Raji (cell line): ENCODE measurements around the gene CCDC183.

Experiments
- POLR2A ChIP-seq: IDR thresholded peaks from 2 replicates; pipeline ENCODE4 v1.6.1; 2011; ENCODE audit warnings: low read depth, low read length, control low read depth; ENCODE audit not compliant: insufficient read depth

The CCDC183 gene

DNA sequence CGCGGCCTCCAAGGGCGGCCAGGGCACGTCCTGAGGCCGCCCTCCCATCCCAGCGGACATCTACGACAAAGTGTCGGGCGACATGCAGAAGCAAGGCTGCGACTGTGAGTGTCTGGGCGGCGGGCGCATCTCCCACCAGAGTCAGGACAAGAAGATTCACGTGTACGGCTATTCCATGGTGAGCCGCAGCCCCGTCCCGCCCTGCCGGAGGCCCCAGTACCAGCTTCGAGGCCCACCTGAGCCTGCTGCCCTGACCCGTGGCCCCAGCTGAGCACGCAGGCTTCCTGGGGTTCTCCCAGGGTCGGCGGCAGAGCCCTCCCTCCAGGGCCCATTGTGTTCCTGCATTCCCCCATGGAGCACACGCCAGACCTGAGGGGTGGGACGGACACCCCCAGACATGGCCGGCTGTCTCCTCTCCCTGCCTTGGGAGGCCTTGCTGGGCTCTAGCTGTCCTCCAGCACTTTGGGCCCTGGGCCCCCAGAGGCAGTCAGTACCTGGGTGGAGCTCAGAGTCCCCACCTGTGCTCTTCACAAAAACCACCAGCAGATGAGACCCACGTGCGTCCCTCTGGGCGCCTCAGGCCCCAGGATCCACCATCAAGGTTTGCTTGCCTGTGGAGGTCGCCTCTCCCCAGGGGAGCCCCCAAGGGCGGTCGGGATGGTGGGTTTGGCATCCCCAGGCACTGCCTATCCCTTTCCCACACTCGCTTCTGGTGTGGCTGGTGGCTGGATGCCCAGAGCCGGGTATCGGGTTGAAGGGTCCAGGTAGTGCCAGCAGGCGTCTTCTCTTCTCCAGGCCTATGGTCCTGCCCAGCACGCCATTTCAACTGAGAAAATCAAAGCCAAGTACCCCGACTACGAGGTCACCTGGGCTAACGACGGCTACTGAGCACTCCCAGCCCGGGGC is 54.1 kb downstream of the CCDC183 start:
- TF ChIP-seq POLR2A = no peak

DNA sequence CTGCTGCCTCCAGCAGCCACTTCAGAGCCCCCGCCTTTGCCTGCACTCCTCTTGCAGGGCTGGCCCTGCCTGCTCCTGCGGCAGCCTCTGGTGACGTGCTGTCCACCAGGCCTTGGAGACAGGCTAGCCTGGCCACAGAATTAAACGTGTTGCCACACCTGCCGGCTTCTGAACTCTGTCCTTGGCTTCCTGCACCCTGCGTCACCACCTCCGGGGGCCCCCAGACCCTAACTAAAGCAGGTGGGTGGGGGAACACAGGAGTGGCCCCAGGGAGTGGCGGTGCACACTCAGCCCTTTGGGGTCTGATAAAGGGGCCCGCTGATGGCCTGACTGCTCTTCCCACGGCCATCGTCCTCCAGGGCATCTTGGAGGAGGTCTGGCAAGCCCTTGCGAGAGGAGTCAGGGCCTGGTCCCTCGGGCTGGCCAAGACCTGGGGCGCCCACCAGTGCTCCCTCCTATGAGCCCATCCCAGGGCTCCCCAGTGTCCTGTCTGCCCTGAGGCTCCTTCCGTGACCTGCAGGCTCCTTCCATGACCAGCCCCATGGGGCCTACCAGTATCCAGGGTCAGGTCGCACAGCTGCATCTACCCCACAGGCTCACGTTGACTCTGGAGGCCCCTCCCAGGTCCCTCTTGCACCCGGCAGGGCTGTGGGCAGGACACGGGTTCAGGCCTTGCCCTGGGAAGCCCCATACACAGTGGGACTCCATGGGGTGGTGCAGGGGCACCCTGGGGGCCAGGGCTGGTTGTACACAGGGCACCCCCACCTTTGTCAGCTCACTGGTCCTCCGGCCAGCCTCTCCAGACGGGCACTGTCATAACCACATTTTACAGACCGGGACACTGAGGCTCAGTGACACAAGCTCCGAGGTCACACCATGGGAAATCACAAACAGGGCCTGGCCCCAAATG is 55.0 kb downstream of the CCDC183 start:
- no peak for TF ChIP-seq POLR2A

DNA sequence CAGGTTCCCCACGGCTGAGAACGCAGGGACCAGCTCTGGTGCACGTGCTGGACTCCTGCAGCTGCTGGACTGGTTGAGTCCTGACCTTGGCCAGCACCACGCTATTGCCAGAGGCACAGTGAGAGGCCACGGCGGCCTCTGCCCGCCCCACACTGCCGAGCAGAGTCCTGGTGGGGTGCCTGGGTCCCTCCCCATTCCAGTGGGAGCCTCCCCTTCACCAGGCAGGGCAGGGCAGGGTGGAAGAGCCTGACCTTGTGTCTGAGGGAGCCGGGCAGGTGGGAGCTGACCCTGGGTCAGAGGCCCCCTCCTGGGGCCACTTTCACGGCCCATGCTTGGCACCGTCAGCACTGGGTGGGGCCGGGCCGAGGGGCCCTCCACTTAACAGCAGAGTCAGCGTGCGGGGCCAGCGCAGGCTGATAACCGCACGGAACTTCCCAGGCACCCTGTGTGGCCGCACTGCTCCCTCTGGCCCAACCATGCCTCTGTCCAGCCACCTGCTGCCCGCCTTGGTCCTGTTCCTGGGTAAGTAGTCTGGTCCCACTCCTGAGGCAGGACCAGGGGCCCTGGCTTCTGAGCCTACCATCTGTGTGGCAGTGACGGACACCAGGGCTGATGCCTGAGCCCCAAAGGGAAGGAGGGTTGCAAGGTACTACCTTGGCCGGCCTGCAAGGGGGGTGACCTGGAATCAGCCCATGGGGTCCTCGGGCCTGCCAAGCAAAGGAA is 56.0 kb downstream of the CCDC183 start, which contains the start of gene MAMDC4:
Gene MAMDC4, plus strand, starts transcription at position 406 of the 723 bp plus-strand sequence. Its CDS starts 71 bp downstream, at position 477.
- no peak for TF ChIP-seq POLR2A

DNA sequence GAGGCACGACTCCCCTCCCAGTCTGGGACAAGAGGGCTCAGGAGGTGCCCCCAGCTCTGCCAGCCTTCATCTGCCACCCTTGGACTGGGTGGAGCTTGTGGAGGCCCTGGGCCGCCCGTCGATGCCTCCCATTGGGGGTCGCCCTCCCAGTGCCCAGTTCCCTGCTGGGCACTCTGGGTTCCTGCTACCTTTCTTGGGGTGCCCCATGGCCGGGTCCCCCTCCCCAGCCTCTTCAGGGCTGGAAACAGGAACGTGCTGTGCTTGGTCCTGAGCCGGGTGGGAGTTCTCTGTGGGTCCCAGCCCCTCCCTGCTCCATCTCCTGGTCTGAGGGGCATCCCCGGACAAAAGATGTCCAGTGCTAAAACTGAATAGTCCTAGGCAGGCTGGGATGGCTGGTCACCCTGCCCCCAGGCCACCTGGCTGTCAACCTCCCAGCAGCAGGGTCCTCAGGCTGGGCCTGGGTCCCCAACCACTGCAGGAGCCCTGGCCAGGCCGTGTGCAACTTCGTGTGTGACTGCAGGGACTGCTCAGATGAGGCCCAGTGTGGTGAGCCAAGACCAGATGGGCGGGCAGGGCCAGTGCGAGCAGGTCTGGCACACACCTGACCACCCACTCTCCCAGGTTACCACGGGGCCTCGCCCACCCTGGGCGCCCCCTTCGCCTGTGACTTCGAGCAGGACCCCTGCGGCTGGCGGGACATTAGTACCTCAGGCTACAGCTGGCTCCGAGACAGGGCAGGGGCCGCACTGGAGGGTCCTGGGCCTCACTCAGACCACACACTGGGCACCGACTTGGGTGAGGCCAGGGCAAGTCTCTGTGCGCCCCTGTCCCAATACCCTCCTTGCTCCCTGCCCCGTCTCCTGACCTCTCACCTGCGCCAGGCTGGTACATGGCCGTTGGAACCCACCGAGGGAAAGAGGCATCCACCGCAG is 56.8 kb downstream of the CCDC183 start:
- TF ChIP-seq POLR2A = no peak

DNA sequence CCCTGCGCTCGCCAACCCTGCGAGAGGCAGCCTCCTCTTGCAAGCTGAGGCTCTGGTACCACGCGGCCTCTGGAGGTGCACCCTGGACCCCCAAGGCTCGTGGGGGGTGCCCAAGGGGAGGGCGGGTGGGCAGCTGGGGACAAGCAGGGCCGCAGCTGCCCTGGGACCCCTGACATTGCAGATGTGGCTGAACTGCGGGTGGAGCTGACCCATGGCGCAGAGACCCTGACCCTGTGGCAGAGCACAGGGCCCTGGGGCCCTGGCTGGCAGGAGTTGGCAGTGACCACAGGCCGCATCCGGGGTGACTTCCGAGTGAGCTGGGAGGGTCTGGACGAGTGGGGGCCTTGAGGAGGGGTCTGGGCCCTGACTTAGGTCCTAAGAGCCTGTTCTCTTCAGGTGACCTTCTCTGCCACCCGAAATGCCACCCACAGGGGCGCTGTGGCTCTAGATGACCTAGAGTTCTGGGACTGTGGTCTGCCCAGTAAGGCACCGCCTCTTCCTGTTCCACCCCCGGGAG is 57.5 kb downstream of the CCDC183 start:
- TF ChIP-seq POLR2A = no peak

DNA sequence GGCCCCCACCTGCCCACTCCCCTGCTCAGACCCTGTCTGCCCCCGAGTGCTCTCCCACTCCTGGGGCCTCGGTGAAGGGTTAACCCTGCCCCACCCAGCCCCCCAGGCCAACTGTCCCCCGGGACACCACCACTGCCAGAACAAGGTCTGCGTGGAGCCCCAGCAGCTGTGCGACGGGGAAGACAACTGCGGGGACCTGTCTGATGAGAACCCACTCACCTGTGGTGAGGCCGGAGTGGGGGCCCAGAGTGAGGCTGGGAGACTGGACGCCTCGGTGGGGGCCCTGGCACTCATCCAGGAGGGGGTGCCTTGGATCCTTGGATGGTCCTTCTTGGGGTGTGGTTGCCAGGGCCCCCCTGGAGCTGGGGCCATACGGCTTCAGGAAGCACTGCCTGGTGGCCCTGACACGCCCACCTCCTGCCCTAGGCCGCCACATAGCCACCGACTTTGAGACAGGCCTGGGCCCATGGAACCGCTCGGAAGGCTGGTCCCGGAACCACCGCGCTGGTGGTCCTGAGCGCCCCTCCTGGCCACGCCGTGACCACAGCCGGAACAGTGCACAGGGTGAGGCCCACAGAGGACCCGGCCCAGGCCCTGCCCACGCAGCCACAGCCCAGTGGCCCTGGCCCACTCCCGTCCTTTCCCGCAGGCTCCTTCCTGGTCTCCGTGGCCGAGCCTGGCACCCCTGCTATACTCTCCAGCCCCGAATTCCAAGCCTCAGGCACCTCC is 58.1 kb downstream of the CCDC183 start:
- TF ChIP-seq POLR2A = no peak

DNA sequence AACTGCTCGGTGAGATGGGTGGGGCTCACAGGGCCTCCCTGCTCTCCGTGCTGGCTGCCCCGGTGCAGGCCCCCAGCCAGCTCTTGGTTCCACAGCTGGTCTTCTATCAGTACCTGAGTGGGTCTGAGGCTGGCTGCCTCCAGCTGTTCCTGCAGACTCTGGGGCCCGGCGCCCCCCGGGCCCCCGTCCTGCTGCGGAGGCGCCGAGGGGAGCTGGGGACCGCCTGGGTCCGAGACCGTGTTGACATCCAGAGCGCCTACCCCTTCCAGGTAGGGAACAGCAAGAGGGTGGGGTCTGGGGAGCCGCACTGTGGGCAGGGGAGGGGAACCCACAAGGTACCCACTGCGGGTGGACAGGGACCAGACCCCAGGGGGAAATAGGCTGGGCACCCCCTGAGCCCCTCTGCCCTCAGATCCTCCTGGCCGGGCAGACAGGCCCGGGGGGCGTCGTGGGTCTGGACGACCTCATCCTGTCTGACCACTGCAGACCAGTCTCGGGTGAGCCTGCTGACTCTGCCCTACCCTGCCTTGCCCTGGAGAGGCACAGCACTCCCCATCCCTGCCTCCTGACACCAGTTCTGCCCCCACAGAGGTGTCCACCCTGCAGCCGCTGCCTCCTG is 58.8 kb downstream of the CCDC183 start:
- TF ChIP-seq POLR2A = no peak

DNA sequence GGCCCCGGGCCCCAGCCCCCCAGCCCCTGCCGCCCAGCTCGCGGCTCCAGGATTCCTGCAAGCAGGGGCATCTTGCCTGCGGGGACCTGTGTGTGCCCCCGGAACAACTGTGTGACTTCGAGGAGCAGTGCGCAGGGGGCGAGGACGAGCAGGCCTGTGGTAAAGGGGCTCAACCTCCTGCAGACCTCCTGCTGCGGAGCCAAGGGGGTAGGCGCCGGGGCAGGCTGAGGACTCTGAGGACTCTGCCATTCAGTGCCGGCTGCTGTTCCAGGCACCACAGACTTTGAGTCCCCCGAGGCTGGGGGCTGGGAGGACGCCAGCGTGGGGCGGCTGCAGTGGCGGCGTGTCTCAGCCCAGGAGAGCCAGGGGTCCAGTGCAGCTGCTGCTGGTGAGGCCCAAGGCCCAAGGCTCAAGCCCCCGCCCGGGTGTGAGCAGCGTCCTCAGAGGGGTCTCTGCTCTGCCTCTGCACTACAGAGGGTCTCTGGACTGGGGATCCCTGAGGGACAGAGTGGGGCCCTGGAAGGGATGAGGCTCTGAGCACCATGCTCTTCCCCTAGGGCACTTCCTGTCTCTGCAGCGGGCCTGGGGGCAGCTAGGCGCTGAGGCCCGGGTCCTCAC is 59.4 kb downstream of the CCDC183 start:
- no peak for TF ChIP-seq POLR2A

DNA sequence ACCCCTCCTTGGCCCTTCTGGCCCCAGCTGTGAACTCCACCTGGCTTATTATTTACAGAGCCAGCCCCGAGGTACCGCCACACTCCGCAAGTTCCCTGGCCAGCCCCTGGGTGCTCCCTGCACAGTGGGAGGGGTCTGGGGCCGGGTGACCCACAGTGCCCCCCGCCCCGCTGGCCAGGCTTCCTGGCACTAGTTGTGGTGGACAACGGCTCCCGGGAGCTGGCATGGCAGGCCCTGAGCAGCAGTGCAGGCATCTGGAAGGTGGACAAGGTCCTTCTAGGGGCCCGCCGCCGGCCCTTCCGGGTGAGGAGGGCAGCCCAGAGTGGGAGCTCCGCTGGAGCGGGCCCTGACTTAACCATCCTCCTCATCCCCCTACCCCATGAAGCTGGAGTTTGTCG is 59.9 kb downstream of the CCDC183 start:
- no peak for TF ChIP-seq POLR2A

DNA sequence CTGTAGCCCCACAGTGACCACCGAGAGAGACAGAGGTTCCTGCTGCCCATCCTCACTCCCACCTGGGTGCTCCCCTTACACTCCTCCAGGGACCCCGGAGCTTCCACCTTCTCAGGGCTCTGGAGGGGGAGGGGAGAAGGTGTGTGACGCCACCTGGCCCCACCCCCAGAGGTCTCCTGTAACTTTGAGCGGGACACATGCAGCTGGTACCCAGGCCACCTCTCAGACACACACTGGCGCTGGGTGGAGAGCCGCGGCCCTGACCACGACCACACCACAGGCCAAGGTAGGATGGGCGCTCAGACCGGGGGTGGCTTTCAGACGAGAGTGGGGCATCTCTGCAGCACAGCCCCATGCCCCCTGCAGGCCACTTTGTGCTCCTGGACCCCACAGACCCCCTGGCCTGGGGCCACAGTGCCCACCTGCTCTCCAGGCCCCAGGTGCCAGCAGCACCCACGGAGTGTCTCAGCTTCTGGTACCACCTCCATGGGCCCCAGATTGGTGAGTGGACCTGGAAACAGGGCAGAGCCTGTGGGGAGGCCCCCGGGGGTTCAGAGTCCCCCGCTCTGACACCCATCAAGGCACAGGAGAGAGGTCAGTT is 60.5 kb downstream of the CCDC183 start:
- no peak for TF ChIP-seq POLR2A

DNA sequence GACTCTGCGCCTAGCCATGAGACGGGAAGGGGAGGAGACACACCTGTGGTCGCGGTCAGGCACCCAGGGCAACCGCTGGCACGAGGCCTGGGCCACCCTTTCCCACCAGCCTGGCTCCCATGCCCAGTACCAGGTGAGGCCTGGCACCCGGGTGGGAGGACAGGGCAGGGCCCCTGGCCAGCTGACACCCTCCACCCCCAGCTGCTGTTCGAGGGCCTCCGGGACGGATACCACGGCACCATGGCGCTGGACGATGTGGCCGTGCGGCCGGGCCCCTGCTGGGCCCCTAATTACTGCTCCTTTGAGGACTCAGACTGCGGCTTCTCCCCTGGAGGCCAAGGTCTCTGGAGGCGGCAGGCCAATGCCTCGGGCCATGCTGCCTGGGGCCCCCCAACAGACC is 61.0 kb downstream of the CCDC183 start:
- TF ChIP-seq POLR2A = no peak
